ENCODE measurements around the gene SUMF2.
"Not testable (repeated sequence)": the region's sequence is repeated elsewhere in the genome, so short reads cannot be mapped to it uniquely, and the experiment has no call there.

The SUMF2 gene

DNA sequence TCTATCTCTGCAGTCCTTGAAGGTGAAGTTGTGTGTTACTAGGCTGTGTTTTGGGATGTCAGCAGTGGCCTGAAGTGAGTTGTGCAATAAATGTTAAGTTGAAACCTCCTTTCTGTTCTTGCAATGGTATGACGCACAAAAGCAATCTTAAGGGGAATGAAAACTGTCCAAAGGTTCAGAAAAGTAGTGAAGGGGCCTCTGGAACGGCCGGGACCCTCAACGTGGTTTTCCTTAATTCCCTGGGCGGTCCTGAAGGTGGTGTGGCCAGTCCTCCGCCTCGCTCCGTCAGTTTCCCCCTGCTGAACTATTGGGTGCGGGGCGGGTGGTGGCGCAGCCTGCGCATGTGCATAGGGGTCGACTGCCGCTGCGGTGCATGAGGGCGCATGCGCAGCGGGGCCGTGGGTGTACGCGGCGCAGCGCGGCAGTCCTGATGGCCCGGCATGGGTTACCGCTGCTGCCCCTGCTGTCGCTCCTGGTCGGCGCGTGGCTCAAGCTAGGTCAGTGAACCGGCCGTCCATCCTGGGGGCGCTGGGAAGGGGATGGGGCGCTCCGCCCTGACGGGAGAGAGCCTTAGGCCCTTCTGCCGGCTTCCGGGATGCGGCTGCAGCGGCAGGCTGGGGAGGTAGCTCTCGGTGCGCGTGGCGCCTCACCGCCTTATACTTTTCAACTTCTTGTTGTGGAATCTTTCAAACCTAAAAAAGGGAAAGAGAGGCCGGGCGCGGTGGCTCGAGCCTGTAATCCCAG is at the start of gene SUMF2:
SUMF2 (plus strand) TSS at position 405 of the 744 bp plus-strand sequence; CDS start at position 431, 26 bp downstream.
- DNase-seq, result peak; percentile 88 to 90

GRCh38 chr7:56017015-56017414 is 47.1 kb upstream of the SUMF2 start:
- not testable (repeated sequence) for DNase-seq

GRCh38 chr7:56019501-56019900 is 44.6 kb upstream of the SUMF2 start:
- DNase-seq, result no peak

GRCh38 chr7:56023500-56023899 is 40.6 kb upstream of the SUMF2 start:
- DNase-seq, result no peak

GRCh38 chr7:56026538-56026937 is 37.5 kb upstream of the SUMF2 start:
- no peak for DNase-seq

GRCh38 chr7:56028942-56029630 is 35.0 kb upstream of the SUMF2 start:
- no peak for DNase-seq

DNA sequence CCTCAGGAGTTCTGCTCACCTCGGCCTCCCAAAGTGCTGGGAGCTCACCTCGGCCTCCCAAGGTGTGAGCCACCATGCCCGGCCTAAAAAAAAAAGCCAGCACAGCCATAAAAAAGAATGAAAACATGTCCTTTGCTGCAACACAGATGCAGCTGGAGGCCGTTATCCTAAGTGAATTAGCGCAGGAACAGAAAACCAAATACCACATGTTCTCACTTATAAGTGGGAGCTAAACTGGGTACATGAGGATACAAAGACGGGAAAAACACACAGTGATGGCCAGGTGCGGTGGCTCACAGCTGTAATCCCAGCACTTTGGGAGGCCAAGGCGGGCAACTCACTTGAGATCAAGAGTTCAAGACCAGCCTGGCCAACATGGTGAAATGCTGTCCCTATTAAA is 33.7 kb upstream of the SUMF2 start:
- no peak for DNase-seq

- DNase-seq, result not testable (repeated sequence)
These were observed 32.5 kb upstream of the SUMF2 start for GRCh38 chr7:56031556-56031955.

- DNase-seq, result not testable (repeated sequence)
These were observed 31.5 kb upstream of the SUMF2 start for GRCh38 chr7:56032578-56032977.

- DNase-seq, result peak; percentile 74 to 76
These were observed 30.2 kb upstream of the SUMF2 start for GRCh38 chr7:56033671-56034432.

DNA sequence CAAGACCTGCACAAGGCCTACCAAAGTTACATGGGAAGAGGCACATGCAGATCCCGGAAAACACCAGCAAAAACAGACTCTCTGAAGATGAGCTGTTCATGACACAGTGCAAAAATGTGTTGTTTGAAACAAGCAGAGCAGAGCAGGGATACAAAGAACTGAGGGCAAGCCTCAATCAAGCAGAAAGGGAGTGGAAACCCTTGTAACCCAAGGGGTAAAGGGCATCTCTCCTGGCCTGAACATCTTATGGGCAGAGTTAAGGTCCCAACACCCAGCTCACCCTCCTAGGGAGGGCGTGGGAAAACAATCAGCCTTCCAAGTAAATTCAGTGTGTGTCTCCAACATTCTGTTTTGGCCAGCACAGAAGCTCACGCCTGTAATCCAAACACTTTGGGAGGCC is 23.4 kb upstream of the SUMF2 start:
- no peak for DNase-seq

DNA sequence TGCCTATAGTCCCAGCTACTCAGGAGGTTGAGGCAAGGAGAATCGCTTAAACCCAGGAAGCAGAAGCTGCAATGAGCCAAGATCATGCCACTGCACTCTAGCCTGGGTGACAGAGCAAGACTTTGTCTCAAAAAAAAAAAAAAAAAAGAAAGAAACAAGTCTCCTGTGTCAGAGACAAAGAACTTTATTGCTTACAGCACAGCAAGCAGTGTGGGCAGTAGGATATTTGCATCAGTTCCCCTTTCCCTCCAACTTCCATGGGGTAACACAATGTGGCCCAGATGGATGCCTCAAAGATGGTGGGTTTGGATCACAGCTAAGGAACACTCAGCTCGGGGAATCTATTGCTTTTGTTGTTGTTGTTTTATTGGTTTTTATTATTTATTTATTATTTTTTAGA is 18.3 kb upstream of the SUMF2 start:
- not testable (repeated sequence) for DNase-seq

DNA sequence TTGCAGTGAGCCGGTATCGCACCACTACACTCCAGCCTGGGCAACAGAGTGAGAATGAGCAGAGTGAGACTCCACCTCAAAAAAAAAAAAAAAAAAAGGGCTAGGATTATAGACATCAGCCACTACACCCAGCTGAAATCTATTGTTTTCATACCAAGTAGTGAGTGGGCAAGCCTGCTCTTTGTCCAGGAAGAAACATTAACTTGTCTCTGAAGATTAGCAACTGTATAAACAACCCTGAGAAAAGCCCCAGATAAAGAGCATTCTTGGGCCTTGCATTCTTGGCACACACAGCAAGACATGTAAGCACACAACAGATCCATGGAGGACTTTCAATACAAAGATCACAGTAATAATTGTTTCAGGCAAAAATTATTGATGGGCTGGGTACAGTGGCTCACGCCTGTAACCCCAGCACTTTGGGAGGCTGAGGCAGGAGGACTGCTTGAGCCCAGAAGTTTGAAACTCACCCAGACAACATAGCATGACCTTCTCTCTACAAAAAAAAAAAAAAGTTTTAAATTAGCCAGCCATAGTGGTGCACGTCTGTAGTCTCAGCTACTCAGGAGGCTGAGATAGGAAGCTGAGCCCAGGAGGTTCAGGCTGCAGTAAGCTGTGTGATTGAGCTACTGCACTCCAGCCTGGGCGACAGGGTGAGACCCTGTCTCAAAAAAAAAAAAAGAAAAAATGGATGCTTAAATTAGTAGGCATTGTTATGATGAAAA is 17.2 kb upstream of the SUMF2 start:
- no peak for DNase-seq

- DNase-seq, result not testable (repeated sequence)
These were observed 16.5 kb upstream of the SUMF2 start for GRCh38 chr7:56047446-56048116.

DNA sequence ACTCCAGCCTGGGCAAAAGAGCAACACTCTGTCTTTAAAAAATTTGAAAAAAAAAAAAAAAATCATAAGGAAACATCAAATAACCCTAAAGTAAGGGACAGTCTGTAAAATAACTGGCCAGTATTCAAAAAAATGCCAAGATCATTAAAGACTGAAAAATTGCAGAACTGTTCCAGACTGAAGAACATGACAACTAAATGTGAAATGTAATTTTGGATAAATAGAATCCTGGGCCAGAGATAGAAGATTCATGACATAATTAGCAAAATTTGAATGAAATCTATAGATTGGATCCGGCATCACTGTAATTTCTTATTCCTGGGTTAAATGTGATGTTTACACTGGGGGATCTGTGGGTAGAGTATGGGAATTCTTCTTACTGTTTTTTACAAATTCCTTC is 15.8 kb upstream of the SUMF2 start:
- DNase-seq, result no peak

- not testable (repeated sequence) for DNase-seq
These were observed 15.3 kb upstream of the SUMF2 start for GRCh38 chr7:56048763-56049162.

DNA sequence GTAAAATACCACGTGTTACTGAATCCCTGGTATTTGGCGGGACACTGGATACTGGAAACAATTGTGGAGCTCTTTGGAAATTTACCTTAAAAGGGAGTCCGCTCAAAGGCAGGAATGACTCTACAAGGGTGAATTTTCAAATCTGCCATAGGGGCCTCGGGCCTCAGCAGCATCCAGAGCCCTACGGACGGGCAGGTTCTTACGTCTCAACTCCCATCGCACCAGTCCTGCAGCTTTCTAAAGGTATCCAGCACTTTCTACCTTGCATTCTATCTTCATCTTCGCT is 13.1 kb upstream of the SUMF2 start:
- DNase-seq, result no peak

- peak; percentile 87 to 89 for DNase-seq
These were observed 12.5 kb upstream of the SUMF2 start, which contains the start of the genes CCT6A and PSPH for GRCh38 chr7:56051339-56052191. CCT6A (plus strand) TSS chr7:56051765; CDS start chr7:56051849, 84 bp downstream. PSPH (minus strand) TSS chr7:56051444; CDS start chr7:56021212, 30,232 bp downstream.

DNA sequence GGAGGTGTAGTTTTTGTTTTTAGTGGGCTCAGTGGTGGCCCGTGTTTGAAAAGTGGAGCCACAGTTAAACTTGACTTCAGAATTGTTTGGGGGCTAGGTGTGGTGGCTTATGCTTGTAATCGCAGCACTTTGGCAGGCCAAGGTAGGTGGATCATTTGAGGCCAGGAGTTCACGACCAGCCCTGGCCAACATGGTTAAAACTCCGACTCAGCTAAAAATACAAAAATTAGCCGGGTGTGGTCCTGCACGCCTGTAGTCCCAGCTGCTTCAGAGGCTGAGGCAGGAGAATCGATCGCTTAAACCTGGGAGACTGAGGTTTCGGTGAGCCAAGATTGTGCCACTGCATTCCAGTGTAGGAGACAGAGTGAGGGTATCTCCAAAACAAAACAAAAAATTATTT is 10.7 kb upstream of the SUMF2 start:
- DNase-seq, result no peak

DNA sequence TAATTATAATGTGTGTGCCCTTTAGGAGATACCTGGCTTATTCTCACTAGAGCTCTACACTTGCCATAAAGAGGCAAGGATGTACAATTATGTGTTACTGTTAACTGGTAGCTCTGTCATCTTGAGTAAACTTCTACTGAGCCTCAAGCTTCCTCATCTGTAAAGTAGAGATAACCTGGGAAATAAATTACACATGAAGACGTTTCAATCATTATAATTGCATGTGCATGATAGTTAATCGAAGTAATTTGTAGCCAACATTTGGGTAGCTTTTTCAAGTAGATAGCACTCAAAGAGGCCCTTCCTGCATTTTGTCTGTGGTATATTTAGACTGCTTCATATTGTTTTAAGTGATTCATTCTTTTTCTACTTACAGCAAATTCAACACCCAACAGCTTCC is 10.1 kb upstream of the SUMF2 start:
- no peak for DNase-seq

DNA sequence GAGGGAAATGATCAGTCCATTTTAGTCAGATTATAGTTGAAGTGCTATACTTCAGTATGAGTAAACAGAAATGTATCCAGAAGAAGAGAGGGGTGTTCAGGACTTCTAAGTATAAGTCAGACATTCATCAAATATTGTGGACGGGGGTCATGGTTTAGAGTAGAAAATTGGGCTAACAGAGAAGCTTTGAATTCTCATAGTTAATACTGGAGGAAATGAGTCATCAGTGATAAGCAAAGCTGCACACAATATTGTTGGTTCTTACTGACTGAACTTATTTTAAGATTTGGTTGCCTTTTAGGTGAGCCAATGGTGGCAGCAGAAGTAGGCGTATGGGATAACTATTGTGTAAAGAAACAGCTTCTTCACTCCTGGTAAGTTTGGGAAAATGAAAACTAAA is 1.7 kb upstream of the SUMF2 start:
- no peak for DNase-seq
